ENCODE results near the gene SNW1. TPM values are rescaled to one million over a fixed set of nuclear protein-coding genes. Genes with fewer than 3 reads are reported as not detected.

The SNW1 gene
- total and polyA plus RNA-seq, 2 of the 13 experiments (the other 11 are each of a cell fraction or from before 2014, with no cell fraction given): 23.2 to 65.8 TPM

DNA sequence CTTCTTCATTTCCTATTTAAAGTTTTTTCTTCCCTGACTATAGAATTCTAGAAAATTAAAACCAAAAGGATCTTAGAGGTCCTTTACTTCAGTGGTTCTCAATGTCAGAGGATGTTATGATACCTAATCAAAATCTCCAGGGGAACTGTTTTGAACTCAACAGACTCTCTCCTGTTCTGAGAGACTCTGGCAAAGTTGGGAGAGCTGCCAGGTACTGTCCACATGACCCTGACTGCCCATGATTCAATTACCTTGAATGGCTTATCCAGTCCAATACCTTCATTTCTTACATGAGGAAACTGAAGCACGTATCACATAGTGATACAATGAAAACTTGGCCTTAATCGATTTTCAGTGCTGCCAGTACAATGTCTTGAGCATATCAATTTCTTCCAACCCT lies 69.7 kb downstream of the SNW1 start:
- 90% methylated on average over 2 of the region's 2 CpGs for WGBS (ENCODE audit: low lambda C conversion rate)
- ATAC-seq: no peak
- BruUV-seq (replicated peaks): no TSS peak
- Histone ChIP-seq H3K4me3 (replicated peaks in 1 of 3; ENCODE audit: insufficient read depth in 1 of 3, low read depth in 2 of 3, low read length in 3 of 3) (no peak overlapping the region), H3K27me3 (ENCODE audit: control insufficient read depth in 1 of 2, insufficient read depth in 2 of 2, low read length in 2 of 2) (no peaks in the 10 kb centered on the region), H3K27ac (ENCODE audit: extremely low read length, insufficient read depth, low read length) (no peak overlapping the region), H3K9ac (ENCODE audit: insufficient read depth, low read depth, low read length) (no peak overlapping the region), H3K4me1 (ENCODE audit: insufficient read depth, low read length) (no peaks in the 10 kb centered on the region), H4K20me1 (ENCODE audit: insufficient read depth, low read length) (no peaks in the 10 kb centered on the region), H3K36me3 (replicated peaks in 1 of 2; ENCODE audit: control insufficient read depth in 1 of 2, insufficient read depth in 2 of 2, low read length in 2 of 2) (peaks cover 10 to 46% of the 10 kb centered on the region in 2 experiments; a peak in 4 of 5 replicates), H3K4me2 (ENCODE audit: low read depth, low read length) (no peak overlapping the region), H2AFZ (ENCODE audit: low read length) (no peak overlapping the region), H3K9me3 (ENCODE audit: low read length) (no peaks in the 10 kb centered on the region), H3K79me2 (ENCODE audit: insufficient read depth, low read length) (no peaks in the 10 kb centered on the region)
- POLR2A ChIA-PET: no interaction called here
- CTCF ChIA-PET (ENCODE audit: low intra/inter-chr PET ratio, low total read pairs): no interaction called here
- no peak for FAIRE-seq
- in situ Hi-C loops (cut with HindIII; ENCODE audit: extremely low pct_ligation_motif_present, low pct_unique_long_range_greater_than_20kb): no loop called here
- DNase-seq (ENCODE audit: low spot score): no peak
- intact Hi-C loops (cut with micrococcal nuclease; ENCODE audit: unreplicated experiment): no loop called here
- TF ChIP-seq SIN3A (IDR thresholded peaks at IDR 0.05; ENCODE audit: borderline replicate concordance, low read depth, low read length) (no peak), NCOA1 (CRISPR knock-in tag; IDR thresholded peaks at IDR 0.05) (no peak), RXRB (CRISPR knock-in tag; IDR thresholded peaks at IDR 0.05; ENCODE audit: borderline replicate concordance) (no peak), SP4 (CRISPR knock-in tag; IDR thresholded peaks at IDR 0.05) (no peak), ZNF17 (CRISPR knock-in tag; IDR thresholded peaks at IDR 0.05) (no peak), DNMT3B (CRISPR knock-in tag; conservative IDR thresholded peaks at IDR 0.05) (no peak), NFYB (CRISPR knock-in tag; IDR thresholded peaks at IDR 0.05) (no peak), JUN (CRISPR knock-in tag; IDR thresholded peaks at IDR 0.05) (no peak), ZNF788 (CRISPR knock-in tag; IDR thresholded peaks at IDR 0.05; ENCODE audit: borderline replicate concordance) (no peak)
- TF ChIP-seq, protein P1, sequence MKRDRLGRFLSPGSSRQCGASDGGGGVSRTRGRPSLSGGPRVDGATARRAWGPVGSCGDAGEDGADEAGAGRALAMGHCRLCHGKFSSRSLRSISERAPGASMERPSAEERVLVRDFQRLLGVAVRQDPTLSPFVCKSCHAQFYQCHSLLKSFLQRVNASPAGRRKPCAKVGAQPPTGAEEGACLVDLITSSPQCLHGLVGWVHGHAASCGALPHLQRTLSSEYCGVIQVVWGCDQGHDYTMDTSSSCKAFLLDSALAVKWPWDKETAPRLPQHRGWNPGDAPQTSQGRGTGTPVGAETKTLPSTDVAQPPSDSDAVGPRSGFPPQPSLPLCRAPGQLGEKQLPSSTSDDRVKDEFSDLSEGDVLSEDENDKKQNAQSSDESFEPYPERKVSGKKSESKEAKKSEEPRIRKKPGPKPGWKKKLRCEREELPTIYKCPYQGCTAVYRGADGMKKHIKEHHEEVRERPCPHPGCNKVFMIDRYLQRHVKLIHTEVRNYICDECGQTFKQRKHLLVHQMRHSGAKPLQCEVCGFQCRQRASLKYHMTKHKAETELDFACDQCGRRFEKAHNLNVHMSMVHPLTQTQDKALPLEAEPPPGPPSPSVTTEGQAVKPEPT (CRISPR knock-in tag; IDR thresholded peaks at IDR 0.05; ENCODE audit: low read depth): no peak
- TF ChIP-seq, protein P2, sequence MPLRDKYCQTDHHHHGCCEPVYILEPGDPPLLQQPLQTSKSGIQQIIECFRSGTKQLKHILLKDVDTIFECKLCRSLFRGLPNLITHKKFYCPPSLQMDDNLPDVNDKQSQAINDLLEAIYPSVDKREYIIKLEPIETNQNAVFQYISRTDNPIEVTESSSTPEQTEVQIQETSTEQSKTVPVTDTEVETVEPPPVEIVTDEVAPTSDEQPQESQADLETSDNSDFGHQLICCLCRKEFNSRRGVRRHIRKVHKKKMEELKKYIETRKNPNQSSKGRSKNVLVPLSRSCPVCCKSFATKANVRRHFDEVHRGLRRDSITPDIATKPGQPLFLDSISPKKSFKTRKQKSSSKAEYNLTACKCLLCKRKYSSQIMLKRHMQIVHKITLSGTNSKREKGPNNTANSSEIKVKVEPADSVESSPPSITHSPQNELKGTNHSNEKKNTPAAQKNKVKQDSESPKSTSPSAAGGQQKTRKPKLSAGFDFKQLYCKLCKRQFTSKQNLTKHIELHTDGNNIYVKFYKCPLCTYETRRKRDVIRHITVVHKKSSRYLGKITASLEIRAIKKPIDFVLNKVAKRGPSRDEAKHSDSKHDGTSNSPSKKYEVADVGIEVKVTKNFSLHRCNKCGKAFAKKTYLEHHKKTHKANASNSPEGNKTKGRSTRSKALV (CRISPR knock-in tag; IDR thresholded peaks at IDR 0.05): no peak
- TF ChIP-seq, protein P3, sequence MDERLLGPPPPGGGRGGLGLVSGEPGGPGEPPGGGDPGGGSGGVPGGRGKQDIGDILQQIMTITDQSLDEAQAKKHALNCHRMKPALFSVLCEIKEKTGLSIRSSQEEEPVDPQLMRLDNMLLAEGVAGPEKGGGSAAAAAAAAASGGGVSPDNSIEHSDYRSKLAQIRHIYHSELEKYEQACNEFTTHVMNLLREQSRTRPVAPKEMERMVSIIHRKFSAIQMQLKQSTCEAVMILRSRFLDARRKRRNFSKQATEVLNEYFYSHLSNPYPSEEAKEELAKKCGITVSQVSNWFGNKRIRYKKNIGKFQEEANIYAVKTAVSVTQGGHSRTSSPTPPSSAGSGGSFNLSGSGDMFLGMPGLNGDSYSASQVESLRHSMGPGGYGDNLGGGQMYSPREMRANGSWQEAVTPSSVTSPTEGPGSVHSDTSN (CRISPR knock-in tag; IDR thresholded peaks at IDR 0.05): no peak
- TF ChIP-seq, protein P4, sequence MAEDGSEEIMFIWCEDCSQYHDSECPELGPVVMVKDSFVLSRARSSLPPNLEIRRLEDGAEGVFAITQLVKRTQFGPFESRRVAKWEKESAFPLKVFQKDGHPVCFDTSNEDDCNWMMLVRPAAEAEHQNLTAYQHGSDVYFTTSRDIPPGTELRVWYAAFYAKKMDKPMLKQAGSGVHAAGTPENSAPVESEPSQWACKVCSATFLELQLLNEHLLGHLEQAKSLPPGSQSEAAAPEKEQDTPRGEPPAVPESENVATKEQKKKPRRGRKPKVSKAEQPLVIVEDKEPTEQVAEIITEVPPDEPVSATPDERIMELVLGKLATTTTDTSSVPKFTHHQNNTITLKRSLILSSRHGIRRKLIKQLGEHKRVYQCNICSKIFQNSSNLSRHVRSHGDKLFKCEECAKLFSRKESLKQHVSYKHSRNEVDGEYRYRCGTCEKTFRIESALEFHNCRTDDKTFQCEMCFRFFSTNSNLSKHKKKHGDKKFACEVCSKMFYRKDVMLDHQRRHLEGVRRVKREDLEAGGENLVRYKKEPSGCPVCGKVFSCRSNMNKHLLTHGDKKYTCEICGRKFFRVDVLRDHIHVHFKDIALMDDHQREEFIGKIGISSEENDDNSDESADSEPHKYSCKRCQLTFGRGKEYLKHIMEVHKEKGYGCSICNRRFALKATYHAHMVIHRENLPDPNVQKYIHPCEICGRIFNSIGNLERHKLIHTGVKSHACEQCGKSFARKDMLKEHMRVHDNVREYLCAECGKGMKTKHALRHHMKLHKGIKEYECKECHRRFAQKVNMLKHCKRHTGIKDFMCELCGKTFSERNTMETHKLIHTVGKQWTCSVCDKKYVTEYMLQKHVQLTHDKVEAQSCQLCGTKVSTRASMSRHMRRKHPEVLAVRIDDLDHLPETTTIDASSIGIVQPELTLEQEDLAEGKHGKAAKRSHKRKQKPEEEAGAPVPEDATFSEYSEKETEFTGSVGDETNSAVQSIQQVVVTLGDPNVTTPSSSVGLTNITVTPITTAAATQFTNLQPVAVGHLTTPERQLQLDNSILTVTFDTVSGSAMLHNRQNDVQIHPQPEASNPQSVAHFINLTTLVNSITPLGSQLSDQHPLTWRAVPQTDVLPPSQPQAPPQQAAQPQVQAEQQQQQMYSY (CRISPR knock-in tag; IDR thresholded peaks at IDR 0.05): no peak
- TF ChIP-seq, protein P5, sequence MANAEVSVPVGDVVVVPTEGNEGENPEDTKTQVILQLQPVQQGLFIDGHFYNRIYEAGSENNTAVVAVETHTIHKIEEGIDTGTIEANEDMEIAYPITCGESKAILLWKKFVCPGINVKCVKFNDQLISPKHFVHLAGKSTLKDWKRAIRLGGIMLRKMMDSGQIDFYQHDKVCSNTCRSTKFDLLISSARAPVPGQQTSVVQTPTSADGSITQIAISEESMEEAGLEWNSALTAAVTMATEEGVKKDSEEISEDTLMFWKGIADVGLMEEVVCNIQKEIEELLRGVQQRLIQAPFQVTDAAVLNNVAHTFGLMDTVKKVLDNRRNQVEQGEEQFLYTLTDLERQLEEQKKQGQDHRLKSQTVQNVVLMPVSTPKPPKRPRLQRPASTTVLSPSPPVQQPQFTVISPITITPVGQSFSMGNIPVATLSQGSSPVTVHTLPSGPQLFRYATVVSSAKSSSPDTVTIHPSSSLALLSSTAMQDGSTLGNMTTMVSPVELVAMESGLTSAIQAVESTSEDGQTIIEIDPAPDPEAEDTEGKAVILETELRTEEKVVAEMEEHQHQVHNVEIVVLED (CRISPR knock-in tag; IDR thresholded peaks at IDR 0.05; ENCODE audit: borderline replicate concordance): no peak
